ENCODE results near the gene SERPINB1.
"Not testable (repeated sequence)": the region's sequence is repeated elsewhere in the genome, so short reads cannot be mapped to it uniquely, and the experiment has no call there.

SERPINB1 gene

GRCh38 chr6:2859185-2859700 lies 17.6 kb upstream of the SERPINB1 start:
- no peak overlapping the region for H3K4me3 ChIP-seq (ENCODE audit: low read depth, low read length)
- in situ Hi-C loops (cut with HindIII; ENCODE audit: low sequenced_read_pairs), result no loop called here
- no peak for TF ChIP-seq CTCF (IDR thresholded peaks at IDR 0.05; ENCODE audit: low read depth, low read length)
- no peak for DNase-seq (ENCODE audit: low read depth, low spot score)

- in situ Hi-C loops (cut with HindIII; ENCODE audit: low sequenced_read_pairs), result no loop called here
- peak; percentile 83 for DNase-seq (ENCODE audit: low read depth, low spot score)
- H3K4me3 ChIP-seq (ENCODE audit: low read depth, low read length), result no peak overlapping the region
- TF ChIP-seq CTCF (IDR thresholded peaks at IDR 0.05; ENCODE audit: low read depth, low read length), result no peak
Measured at GRCh38 chr6:2857580-2858337, 16.1 kb upstream of the SERPINB1 start.

GRCh38 chr6:2857185-2857579 lies 15.5 kb upstream of the SERPINB1 start:
- in situ Hi-C loops (cut with HindIII; ENCODE audit: low sequenced_read_pairs), result no loop called here
- no peak for DNase-seq (ENCODE audit: low read depth, low spot score)
- TF ChIP-seq CTCF (IDR thresholded peaks at IDR 0.05; ENCODE audit: low read depth, low read length), result no peak
- no peak overlapping the region for H3K4me3 ChIP-seq (ENCODE audit: low read depth, low read length)

- no peak for TF ChIP-seq CTCF (IDR thresholded peaks at IDR 0.05; ENCODE audit: low read depth, low read length)
- in situ Hi-C loops (cut with HindIII; ENCODE audit: low sequenced_read_pairs), result no loop called here
- no peak overlapping the region for H3K4me3 ChIP-seq (ENCODE audit: low read depth, low read length)
- DNase-seq (ENCODE audit: low read depth, low spot score), result peak; percentile 13
Measured at GRCh38 chr6:2855061-2855519, 13.4 kb upstream of the SERPINB1 start.

GRCh38 chr6:2854396-2854982 lies 12.8 kb upstream of the SERPINB1 start:
- TF ChIP-seq CTCF (IDR thresholded peaks at IDR 0.05; ENCODE audit: low read depth, low read length), result no peak
- H3K4me3 ChIP-seq (ENCODE audit: low read depth, low read length), result peak overlapping the region; percentile 43
- in situ Hi-C loops (cut with HindIII; ENCODE audit: low sequenced_read_pairs), result no loop called here
- DNase-seq (ENCODE audit: low read depth, low spot score), result no peak

- H3K4me3 ChIP-seq (ENCODE audit: low read depth, low read length), result peak overlapping the region; percentile 43
- TF ChIP-seq CTCF (IDR thresholded peaks at IDR 0.05; ENCODE audit: low read depth, low read length), result peak; percentile 32
- peak; percentile 82 for DNase-seq (ENCODE audit: low read depth, low spot score)
- in situ Hi-C loops (cut with HindIII; ENCODE audit: low sequenced_read_pairs), result no loop called here
Measured at GRCh38 chr6:2853769-2854395, 12.2 kb upstream of the SERPINB1 start.

- in situ Hi-C loops (cut with HindIII; ENCODE audit: low sequenced_read_pairs); DNase-seq (ENCODE audit: low read depth, low spot score); H3K4me3 ChIP-seq (ENCODE audit: low read depth, low read length): not testable (repeated sequence)
Measured at GRCh38 chr6:2853378-2853768, 11.7 kb upstream of the SERPINB1 start.

Data from astrocyte of the spinal cord (primary cell).